Urothelium cell line (cell line): ENCODE measurements around the gene TRANK1.

Experiments
- DNase-seq: peaks from one replicate; pipeline ENCODE4 v3.0.0; 2011; ENCODE audit warnings: low spot score, mixed read lengths
- FAIRE-seq: peaks from 2 replicates; lab custom pipeline; 2011; peaks lifted over from hg19 to GRCh38; lab: Jason Lieb, UNC

The TRANK1 gene

DNA sequence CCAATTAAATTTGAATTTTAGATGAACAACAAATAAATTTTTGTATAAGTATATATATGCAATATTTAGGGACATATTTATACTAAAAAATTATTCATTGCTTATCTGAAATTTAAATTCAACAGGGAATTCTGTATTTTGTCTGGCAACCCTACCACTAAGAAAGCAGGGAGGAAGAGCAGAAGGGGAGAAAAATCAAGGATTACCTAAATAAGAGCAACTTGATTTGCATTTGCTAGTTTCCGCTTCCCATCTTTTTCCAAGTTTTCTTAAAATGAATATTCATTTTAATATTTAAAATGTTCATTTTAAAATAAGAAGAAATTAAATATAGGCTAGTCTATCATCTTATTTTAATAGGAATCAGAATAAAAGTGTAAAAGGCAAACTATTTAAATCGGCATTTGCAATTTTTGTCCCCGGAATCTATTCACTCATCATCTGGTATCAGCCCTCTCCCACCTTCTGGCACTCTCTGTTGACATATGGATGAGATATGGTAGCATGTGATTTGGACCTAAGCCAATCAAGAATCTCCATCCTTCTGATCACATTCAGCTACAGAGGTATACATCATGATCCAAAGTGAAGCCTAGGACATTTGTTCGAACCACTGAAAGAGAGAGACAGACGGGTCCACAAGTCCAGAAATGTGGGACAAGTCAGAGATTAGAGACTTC, 82.6 kb downstream of the TRANK1 start:
- no peak for DNase-seq
- no peak for FAIRE-seq

DNA sequence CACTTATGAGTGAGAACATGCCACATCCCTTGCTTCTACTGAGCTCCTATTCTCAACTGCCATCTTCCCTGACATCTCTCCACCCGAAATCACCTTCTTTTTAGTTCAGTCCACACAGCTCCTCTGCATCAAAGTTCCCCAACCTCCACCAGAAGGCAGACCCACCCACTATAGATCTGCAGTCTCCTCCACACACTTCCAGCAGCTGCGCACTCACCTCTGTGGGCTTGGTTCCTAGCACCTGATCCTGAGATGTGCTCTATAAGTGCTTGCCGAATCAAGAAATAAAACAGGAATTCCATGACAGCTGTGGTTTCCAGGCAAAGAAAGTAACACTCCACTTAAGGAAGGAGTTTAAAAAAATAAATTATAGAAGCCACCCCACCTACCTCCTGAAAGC, 85.4 kb downstream of the TRANK1 start:
- DNase-seq (no peak), FAIRE-seq (no peak)

DNA sequence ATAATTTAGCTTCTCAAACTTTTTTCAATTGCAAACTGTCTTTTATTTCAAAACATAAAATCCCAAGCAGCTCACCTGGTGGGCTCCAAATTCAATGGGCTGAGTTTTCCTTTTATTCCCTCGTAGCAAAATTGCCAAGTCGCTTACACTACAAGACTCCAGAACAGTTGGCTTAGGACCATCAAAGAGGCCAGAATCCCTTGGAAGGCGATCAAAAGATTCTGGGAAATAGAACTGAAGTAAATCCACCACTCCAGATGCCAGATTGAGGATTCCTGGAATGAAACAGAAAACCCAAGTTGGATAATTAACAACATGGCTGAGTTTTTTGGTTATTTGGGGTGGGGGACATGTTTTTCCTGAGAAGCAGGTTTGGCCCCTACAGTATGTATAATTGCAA, 92.8 kb downstream of the TRANK1 start:
- FAIRE-seq (no peak), DNase-seq (no peak)

DNA sequence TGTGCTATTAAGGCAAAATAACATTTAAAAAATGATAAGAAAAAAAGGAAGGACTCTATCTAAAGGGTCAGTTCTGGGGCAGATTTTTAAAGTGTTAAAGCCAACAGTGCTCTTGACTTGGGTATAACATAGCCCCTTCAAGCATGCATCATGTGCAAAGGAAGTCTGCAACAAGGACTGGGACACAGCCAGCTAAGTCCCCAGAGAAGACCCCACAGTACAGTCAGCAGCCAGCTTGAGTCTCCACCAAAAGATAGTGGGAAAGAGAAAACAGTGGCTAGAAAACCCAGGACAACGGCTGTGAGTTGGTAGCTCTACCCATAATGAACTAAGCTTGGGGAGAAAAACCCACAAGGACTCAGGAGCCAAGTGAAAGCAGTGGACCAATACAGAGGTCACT, 94.1 kb downstream of the TRANK1 start:
- DNase-seq (no peak), FAIRE-seq (no peak)

DNA sequence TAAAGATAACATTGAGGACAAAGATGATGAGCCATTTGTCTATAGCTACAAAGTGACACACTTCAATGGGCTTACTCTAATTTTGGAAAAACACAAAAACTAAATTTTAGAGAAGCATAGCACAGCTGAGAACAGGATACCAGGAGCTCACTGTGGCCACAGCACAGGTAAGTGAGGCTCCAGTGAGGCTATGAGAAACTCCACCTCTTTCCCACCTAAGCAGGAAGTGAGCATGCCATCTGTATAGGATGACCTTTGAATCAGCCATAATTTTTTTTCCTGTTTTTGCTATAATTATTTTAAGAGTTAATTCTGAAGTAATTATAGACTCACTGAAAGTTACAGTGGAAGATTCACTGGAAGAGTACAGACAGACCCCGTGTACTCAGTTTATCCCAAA, 98.4 kb downstream of the TRANK1 start:
- DNase-seq (no peak), FAIRE-seq (no peak)

DNA sequence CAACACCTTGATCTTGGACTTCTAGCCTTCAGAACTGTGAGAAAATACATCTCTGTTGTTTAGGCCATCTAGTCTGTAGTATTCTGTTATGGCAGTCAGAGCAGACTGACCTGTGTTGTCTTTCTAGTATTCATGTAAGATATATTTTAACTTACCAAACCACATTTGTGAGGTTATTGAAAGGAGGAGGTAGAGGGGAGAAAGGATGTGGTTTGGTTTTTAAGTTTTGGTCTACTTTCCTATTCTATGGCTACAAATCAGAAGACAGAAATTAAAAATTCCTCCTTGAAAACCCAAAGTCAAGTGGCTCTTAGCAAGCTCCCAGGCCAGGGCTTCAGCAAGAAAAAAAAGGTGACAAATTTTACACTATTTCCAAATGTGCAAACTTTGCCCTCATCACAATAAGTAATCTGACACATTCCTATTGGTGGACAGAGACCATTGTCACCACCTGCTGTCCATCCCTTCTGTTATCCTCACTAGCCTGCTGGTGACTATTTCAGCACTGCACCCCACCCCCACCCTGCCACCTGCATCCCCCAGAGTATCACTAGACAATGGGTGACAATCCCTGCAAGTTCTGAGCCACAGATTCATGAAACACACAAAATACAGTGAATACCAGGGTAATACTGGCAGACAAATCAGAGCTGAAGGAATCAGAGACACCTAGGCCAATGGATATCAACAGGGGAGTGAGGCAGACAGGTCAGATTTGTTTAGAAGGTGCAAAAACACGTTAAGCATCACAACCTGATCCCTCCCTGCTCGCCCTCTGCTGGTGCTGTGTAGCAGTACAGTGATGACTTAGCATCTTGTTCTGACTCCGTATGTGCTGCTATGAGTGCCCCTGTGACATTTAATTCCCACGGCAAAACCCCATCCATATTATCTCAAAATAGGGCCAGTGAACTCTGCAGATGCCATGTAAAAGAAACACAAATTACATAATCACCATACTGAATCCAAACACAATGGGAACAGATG, 101.5 kb downstream of the TRANK1 start:
- peak; percentile 46 for FAIRE-seq
- no peak for DNase-seq

DNA sequence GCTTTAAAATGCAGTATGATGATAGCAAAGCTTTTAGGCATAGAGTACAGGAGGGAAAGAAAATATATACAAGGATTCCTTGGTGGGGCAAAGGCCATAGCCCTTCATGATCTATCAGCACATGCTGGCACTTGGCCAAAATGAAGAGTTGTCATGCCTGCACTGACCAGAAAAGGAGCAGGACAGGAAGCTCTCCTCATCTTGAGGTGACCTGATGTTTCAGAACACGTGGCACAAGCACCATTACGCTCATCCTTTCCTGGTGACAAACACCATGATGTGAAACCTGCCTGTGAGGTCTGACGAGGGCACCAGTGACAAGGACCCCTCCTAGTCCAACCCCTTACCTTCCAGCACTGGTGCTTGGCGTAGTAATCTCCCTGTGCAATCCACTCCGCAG, 102.6 kb downstream of the TRANK1 start:
- FAIRE-seq = no peak
- no peak for DNase-seq

DNA sequence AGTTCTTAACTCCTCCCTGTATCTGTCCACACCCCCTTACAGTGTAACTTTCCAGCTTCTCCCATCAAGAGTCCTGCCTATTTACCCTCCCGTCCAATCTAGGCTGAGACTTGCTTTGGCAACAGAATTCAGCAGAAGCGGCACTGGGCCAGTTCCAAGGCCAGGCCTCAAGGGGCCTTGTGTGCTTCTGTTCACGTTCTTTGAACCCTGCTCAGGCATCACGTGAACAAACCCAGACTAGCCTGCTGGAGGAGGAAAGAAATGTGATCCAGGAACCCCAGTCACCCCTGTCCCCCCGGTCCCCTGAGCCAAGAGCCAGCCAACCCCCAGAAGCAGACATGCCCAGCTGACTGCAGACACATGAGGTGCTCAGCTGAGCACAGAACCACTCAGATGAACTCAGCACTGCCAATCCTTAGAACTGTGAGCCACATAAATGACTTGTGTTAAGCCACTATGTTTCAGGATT, 104.4 kb downstream of the TRANK1 start:
- DNase-seq (no peak), FAIRE-seq (no peak)

DNA sequence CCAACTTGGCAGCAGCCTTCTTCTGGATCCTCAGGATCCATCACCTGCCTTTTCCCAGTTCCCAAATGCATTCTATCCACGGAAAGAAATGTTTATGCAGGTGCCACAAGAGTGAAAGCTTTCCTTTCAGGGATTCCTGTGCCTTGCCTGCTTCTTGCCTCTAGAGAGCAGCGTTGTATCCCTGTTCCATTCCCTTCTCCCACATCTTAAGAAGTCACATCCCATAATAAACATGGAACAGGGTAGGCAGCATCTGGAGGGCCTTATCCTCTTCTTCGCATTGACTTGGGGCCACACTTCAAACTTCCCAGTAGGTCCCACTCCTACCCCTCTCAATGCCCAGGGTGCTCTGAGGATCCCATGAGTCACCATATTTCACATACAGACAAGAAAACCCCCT, 107.8 kb downstream of the TRANK1 start:
- no peak for DNase-seq
- FAIRE-seq = no peak

DNA sequence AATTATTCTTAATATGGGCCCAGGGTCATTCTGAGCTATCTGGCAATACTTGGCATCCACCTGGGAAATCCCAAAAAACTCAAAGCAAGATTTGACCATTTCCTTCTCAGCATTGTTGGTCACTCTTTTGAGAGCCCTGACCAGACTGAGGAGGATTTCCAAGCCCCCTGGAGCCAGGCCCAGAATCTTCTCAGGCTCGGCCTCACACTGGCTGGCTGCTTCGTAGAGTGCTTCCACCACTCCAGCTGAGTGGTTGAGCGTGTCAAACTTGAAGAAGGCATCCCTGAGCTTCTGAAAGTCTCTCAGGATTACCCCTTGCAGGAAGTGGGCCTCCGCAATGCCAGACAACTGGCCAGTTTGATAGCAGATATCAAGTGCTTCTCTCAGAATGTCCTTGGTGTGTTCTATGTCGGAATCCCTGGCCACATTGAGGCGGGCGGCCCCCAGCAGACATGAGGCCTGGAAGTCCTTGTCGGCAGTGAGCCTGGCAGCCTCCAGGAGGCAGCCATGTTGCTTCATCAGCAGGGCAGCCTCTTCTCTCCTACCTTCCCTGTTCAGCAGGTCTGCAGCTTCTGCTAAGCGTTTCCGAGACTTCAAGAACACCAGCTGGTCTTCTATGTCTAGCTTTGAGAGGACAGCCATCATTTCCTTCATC, 111.6 kb downstream of the TRANK1 start:
- FAIRE-seq = no peak
- DNase-seq = no peak

DNA sequence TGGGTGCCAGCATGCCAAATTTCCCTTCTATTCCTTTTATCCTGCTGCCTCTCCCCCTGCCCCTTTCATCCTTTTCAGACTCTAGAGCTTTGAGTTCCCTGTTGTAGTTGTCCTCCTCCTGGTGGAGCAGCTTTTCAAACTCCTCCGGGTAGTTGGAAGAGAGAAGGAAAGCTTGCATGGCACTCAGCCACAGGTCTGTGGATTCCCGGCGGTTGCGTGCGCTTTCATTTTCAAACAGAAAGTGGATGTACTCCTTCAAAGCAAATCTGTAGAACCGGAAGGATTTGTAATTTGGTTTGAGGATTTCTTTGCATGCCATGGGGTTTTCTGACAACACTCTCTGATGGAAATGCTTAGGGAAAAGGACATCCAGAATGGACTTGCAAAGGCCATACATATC, 112.4 kb downstream of the TRANK1 start:
- DNase-seq (no peak), FAIRE-seq (no peak)

DNA sequence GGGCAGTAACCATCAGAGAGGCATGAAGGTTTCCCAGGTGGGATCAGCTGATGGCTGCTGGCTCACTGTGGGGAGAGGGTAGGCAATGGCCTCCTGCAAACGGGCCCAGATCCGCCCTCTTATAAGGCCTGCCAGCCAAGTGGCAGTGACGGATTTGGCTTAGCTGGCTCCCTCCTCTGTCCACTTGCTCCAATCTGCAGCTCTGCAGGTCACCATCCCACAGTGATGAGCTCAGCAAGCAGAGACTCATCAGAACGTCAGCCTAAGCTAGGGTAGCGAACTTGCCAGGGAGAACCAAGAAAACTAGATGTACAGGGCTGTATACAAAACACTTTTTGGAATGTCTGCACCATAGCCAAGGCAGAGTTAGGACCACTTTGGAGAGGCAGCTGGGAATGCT, 117.7 kb downstream of the TRANK1 start:
- DNase-seq (no peak), FAIRE-seq (no peak)

DNA sequence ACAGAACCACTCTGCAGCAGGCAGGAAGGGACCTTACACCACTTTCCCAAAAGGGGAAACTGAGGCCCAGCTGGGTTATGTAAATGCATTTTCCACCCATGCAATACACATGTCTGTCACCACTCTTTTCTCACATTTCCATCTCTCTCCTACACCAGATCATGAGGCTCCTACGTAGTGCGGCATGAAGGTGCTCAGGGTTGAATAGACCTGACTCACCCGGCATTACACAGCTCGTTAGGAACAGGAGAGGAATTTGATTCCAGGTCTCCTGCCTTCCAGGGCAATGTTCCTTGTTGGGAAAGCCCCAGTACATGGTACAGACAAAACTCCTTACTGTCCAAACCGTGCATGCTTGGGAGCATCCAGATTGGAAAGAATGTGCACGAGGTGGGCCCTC, 118.6 kb downstream of the TRANK1 start:
- DNase-seq = no peak
- FAIRE-seq = no peak

DNA sequence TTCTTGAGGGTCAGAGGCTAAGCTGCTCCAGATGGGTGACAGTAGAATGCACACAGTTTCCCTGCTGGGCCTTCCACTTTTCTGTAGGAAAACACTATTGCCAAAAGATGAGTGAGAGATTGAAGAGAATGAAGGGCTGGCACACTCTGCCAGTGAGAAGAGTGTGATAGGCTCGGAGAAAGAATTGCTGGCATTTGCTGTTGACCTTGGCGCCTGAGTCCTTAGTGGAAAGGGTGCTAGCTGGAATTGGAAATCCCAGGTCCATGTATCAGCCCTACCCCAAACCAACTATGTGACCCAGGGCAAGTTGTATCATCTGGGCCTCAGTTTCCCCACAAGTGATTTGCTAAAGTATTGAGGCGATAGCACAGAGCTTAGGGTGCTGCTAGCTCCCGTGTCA, 120.4 kb downstream of the TRANK1 start:
- DNase-seq (no peak), FAIRE-seq (no peak)

DNA sequence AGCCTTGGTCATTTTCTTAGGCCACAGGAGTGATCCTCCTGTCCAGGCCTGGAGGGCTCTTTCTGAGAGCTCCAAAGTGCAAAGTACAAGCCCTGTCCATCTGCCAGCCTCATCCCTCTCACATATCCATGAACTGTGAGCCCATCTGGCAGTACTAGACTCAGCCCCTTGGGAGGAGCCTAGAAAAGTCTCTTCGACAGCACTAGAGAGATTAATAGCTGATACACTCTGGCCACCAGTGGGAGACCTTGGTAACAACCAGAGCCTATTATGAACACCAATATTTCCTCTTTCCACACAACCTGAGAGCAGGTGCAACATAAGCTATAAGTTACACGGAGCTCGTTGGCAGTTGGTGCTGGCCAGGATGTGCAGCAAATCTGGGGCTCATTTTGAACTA, 121.0 kb downstream of the TRANK1 start:
- FAIRE-seq = no peak

DNA sequence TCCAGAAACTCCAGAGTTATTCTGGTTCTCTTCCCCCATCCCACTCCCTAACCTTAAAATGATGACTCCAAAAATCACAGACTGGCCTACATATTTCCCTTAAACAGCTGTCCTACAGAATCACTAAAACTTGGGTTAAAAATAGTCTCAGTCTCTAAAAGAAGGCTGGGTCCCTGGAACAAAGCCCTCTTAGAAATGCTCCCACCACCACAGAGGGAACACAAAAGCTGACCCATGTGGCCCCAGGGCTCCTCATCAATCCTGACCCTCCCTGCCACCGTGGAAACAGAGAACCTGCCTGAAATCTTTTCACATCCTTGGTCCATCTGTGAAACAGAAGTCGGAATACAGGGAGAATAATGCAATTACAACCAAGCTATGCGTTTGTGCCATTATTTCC, 124.8 kb downstream of the TRANK1 start:
- DNase-seq = no peak
- no peak for FAIRE-seq

More for the DNA sequence above, 121.0 kb downstream of the TRANK1 start:
- no peak for DNase-seq

DNA sequence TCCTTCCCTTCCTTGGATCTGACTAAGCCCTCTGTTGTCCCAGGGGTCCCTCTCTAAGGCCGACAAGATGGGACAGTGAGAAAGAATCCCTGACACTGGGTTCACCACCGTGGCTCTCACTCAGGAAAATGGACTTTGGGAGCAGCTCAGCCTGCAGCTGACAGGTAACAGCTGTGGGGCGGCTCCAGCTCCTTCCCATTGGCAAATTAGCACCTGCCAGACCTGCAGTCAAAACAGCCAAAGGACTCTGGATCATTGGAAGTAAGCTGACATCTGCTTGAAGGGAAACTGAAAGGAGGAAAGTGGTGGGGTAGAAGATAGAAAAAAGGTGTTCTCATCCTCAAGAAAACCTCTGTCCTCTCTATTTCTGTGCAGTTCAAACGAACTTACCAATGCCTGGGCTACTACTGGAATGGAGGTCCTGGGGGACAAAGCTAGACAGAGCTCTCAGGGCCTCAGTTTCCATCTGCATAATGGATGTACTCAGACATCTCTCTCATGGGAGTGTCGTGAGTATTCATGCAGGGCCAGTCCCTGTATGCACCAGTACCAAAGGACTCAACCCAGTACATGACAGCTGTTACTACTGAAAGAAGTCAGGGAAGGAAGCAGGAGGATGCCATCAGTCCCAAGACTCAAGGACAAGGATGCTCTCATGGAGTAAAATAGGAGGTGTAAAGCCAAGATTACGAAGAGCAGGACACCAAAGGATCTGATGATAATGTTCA, 126.9 kb downstream of the TRANK1 start:
- peak; percentile 37 for FAIRE-seq
- no peak for DNase-seq

DNA sequence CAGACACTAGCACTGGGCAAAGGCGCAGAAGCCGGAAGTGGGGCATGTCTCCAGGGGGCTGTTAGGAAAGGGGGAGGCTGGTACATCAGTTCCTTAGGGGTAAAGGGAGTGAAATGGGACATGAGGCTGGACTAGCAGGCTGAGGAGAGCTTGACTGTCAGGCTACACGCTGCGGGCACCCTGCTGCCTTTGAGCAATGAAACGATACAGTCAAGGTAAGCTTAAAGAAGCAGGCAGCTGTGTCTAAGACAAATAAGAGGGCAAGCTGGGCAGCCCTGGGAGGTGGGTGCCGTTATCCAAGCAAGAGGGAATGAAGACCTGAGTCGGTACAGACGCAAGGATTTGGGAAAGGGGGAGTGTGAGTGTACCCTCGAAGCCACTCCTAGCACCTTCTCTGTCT, 129.5 kb downstream of the TRANK1 start:
- FAIRE-seq = no peak
- DNase-seq = no peak

DNA sequence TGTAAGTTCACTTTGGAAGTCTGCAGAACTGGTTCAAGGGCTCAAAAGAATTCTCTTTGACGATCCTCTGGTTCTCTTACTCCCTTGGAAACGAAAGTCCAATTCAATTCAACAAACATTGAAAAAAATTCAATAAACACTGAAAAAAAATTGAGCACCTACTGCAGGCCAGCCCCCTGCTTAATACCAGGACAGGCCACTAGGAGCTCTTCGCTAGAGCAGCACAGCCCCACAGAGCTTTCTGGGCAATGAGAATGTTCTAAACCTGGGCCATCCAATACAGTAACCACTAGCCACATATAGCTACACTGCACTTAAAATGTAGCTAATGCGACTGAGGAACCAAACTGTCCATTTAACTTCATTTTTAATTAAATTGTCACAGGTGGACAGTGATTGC, 130.1 kb downstream of the TRANK1 start:
- FAIRE-seq (no peak), DNase-seq (no peak)

DNA sequence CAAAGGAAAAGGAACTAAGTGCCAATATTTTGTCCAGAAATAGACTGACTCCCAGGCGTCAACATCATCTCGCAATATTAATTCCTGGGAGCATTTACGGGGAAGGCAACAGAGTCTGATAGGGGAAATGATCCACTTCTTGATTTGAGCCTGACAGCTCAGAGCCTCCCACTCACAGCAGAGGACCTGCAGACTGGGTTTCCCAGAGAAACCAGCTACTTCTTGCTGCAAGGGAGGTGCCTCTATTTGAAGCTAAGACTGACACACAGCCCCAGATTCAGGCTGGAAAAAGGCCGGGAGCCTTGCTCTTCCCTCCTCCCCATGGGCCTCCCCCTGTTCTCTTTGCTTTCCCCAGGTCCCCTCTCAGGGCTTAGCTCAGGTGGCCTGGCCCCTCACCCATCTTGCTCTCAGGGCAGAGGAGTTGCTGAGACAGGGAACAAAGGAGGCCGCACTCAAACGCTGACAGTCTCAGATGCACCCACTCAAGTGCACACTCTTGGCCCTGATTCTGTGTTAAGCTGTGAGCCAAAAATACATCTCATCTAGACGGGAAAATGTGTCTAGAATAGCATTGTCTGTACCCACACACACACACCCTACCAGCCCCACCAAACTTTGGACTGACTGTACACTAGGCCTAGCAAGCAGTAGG, 130.7 kb downstream of the TRANK1 start:
- DNase-seq = no peak
- no peak for FAIRE-seq
